Inferior parietal cortex (tissue), 1 donor: ENCODE measurements around the gene STRA8.

ENCODE experiments used
- DNase-seq: peaks from one replicate; pipeline ENCODE4 v3.0.0-alpha.2; 2016; ENCODE audit errors: extremely low spot score

STRA8 gene

DNA sequence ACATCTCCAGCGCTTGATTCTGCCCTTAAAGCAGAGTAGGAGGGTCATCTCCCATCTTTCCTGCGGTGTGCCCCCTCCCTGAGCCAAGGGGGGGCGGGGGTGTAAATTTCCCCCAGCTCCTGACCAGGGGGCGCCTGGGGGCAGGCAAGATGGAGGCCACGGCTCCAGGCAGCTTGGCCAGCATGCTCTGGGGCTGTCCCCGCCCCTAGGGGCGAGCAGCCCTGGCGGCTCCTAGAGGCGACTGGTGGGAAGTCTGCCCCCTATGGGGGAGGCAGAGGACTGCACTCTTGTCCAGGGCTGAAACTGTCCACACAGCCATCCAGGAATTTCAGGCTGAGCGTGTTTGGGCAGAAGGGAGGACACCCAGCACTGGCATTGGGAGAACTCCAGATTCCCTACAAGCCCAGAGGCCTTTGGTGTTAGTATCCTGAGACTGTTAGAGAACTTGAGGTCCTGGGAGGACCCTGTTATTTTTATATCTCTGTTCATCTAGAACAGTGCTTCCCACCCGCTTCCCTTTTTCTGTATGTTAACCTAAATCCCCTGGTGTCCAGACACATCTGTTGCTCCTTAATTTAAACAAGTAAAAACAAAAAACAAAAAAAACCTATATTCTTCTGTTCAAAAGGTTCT, 4.6 kb downstream of the STRA8 start:
- no peak for DNase-seq

DNA sequence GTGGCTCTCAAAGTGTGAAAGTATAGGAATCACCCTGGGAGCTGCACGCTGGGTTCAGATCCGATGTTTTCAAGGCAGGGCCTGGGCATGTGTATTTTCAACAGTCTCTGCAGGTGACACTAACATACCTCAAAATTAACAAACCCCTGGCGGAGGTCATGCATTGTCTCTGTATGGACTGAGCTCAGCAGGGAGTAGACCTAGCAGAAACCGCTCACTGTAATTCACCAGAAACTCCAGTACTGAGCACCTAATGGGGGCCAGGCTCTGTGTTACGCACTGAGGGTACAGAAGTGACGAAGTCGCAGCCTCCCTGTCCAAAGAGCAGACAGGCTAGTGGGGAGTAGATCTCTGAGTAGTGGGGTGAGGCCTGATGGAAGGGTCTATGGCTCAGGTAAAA, 5.6 kb downstream of the STRA8 start:
- no peak for DNase-seq

DNA sequence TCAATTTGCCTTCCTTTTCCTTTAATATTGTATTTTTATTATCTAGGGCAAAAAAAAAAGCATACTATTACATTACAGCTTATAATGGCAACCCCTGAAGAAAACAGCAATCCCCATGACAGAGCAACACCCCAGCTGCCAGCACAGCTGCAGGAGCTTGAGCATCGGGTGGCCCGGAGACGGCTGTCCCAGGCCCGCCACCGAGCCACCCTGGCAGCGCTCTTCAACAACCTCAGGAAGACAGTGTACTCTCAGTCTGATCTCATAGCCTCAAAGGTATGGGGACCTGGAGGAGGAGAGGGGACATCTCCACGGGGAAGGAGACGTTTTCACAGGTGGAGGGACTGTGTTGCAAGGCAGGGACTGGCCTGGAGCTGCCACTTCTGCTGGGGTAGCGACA, 6.8 kb downstream of the STRA8 start:
- DNase-seq = no peak

DNA sequence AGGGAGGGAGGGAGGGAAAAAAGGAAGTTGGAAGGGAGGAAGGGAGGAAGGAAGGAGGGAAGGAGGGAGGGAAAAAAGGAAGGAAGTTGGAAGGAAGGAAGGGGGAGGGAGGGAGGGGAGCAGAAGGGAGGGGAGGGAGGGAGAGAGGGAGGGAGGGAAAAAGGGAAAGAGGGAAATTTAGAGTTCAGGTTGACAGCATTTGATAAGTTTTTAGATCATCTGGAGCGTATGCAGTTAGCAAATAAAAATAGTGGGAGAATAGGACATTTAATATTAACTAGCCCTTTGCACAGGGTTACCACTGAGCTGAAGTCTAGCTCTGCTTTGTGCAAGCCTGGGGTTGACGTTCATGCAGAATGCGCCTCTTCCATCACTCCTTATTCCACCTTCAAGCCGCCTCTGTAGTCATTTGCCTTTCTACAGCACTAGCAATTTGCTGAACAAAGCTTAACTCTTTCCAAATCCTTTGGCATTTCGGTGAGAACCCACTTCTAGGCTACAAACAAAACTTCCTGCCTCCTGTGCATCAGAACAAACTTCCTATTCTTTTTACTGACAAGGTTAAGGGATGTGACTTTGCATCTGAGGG, 8.6 kb downstream of the STRA8 start:
- no peak for DNase-seq

DNA sequence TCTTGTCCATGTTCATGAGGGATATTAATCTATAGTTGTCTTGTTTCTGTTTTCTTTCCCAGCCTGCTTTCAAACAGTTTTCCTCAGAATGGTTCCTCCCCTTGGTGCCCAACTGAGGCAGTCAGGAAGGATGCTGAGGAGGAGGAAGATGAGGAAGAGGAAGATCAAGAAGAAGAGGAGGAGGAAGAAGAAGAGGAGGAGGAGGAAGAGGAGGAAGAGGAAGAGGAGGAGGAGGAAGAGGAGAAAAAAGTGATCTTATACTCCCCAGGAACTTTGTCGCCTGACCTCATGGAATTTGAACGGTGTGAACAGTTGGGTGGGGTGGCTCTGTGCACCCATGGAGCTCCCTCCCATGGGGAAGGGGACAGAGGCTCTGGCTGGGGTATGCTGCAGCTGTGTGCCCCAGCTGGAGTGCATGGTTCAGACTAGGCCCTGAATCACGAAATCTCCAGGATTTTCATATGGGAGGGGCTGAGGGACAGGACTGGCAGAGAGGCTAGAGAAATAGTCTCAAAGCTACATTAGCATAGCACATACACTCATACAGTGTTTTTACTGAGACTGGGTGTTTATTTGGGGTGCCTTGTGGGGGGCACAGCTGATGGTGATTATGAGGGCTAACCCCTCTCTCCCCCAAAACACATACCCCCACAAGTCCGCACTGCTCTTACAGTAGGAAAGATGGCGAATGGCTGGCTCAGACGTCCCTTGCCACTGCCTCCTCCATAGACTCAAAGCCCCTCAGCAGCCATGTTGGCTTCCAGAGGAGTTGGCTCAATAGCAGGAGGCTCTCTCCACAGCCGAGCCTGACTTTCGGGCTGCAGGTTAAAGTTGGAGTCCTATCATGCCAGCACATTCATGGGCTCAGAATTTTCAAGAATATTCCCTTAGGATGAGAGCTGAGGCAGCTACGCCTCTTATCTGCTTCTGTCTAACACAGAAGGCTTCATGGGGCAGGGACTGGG, 11.9 kb downstream of the STRA8 start:
- DNase-seq = no peak

DNA sequence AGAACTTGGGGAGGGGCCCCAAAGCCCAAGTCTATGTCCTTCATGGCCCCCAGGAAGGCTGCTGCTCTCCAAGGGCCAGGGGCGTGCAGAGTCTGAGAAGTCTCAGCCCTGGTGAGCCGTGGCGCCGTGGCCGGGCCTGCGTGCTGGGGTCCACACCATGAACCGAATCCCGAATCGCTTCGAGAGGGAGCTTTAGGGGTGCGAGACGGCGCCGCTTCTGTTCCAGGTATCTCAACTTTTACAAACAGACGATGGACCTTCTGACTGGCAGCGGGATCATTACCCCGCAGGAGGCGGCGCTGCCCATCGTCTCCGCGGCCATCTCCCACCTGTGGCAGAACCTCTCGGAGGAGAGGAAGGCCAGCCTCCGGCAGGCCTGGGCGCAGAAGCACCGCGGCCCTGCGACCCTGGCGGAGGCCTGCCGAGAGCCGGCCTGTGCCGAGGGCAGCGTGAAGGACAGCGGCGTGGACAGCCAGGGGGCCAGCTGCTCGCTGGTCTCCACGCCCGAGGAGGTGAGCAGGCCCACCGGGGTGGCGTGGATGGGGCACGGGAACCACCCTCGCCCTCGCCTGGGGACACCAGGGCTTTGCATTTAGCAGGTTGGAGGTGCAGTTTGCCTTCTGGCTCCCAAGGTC, 12.7 kb downstream of the STRA8 start:
- no peak for DNase-seq

DNA sequence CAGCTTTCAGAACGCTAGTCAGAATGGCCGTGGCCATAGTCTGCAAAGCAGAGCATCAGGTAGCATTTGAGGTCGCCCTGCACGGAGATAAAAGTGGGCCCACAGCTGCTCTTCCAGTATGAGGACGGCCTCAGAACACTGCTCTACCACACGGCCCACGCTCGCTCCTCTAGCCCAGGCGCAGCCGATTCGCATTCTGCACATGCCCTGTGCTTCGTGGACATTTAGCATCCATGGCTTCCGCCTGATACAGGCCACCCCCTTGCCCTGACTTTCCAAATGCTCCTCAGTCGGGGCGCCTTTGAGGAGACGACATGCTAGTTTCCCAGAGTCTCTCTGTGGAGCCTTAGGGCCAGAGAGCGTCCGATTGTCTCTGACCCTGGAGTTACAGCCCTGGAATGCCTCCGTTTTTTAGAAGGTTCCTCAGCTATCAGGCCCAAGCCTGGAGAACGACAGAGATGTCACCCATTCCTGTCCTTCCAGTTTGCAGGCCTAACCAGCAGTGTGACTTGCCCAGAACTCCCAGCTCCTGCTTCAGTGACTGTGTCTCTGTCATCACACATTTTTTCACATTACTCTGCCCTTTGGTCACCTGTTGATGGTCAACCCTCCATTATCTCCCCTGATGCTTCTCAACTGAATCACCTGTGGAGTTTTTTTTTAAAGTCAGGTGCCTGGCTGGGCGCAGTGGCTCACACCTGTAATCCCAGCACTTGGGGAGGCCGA, 14.3 kb downstream of the STRA8 start:
- DNase-seq = no peak

DNA sequence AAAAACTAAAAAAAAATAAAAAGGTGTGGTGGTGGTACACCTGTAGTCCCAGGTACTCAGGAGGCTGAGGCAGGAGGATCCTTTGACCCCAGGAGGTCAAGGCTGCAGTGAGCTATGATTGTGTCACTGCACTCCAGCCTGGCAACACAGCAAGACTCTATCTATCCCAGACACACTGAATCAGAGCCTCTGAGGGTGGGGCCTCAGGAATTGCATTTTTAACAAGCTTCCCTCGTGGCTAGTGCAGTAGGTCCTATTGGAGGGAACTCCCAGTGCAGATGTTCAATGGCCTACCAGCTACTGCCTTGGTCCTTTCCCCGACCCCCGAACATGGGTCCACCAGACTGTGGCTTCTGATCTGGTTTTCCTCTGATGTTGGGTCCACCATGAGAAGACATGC, 14.9 kb downstream of the STRA8 start:
- no peak for DNase-seq

DNA sequence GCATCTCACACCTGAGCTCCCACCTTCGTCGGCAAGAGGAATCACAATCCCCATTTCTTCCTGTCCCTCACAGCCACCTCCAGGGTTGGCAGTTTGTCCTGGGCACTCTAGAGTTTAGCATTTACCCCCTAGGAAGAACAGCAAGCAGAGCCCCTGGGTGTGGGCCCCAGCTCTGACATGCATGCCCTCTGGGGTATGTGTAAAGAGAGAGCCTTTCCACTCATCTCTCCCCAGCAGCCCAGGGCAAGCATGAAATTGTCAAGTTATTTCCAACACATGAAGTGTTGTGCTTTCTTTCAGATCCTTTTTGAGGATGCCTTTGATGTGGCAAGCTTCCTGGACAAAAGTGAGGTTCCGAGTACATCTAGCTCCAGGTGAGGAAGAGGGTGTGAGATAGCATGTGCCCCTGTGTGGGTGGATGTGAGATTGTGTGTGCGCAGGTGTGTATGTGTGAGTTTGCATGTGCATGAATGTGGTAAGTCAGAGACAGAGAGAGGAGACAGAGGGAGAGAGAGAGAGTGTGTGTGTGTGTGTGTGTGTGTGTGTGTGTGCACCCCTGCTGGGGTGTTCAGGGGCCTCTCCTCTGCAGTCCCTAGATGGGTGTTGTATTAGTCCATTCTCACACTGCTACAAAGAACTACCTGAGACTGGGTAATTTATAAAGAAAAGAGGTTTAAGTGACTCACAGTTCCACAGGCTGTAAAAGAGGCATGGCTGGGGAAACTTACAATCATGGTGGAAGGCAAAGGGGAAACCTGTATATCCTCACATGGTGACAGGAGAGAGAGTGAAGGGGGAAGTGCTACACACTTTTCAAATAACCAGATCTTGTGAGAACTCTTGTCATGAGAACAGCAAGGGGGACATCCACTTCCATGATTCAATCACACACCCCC, 18.1 kb downstream of the STRA8 start:
- DNase-seq = no peak

DNA sequence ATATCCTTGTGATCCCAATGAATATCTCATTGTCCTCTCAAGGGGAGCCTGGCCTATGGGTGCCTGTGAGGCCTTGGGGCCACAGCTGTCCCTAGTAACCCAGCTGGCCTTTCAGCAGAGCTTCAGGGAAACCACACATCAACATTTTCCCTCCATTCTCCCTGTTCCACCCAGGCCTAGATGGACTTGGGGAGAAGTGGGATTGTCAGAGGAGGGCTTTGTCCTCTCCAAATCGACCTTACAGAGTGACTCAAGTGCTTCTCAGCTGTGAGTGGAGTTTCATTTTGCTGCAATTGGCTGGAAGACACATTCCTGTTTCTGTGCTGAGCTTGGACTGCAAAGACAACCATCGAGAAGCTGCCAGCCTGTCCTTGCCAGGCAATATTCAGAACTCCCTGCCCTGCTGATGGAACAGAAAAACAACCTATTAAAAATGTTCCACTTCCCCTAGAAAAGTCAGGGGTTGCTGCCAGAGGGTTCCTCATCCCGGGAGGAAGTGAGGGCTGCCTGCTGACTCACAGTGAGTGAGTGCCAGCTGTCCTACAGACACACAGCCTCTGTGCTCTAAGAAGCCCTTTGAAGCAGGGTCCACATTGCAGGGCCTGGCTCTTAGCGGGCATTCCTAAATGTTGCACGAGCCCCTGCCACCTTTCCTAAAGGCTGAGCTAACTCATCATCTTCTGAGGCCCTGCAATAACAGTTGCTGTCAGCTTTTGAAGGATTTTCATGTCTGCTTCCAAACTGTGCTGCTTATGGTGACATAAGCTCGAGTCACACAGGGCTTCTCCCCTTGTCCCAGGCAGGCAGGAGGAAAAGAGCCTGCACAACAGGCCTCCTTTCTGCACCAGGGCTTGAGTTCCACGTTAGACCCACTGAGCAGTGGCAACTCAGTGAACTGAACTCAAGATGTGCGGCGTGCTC, 20.5 kb downstream of the STRA8 start:
- DNase-seq = peak; percentile 75

DNA sequence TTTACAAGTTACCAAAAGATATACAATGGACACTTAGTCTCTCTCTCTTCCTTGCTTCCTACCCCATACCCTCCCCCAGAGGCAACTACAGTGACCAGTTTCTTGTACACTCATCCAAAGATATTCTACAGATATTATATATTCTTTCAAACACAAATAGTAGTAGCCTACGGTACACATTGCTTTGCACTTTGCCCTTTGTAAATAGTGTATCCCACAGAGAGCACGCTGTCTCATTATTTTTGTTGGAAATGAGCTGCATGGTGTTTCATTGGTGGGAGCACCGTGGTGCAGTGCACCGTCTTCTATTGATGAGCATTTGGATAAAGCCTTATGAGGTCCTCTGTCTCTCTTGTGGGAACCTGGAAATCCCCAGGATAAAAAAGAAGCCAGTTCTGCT, 24.2 kb downstream of the STRA8 start:
- no peak for DNase-seq

DNA sequence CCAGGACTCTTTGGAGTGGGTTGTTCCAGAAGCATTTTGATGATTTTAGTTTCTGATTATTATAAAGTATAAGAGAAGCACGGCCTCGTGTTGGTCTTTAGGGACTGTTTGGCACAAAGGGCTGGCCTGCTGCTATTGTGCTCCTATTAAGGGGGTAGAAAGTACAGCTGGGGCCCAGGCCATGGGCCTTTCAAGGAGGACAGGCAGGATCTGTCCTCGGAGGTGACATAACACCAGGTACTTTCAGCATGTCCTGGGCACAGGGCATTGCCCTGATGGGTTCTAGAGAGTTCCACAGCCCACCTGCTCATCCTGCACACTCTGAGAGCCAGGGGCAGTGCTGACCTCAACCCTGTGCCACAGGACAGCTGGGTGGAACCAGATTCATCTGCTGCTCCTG, 24.9 kb downstream of the STRA8 start:
- DNase-seq = no peak

DNA sequence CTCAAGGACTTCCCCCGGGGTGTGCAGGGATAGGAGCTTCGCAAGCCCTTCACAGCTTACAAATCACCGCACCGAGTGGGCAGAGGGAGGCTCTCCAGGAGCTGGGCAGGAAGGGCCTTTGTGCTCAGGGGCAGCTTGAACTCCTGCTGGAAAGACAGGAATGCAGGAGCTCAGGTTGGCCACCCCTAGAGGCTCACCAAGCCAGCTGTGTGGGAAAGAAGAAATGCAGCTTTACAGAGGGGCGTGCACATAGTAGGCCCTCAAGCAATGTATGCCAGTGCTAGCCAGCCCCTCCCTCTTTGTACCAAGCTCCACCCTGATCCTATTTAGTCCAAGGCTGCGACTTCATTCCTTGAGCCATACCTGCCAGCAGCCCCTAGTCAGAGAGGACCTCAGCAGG, 26.1 kb downstream of the STRA8 start:
- no peak for DNase-seq

DNA sequence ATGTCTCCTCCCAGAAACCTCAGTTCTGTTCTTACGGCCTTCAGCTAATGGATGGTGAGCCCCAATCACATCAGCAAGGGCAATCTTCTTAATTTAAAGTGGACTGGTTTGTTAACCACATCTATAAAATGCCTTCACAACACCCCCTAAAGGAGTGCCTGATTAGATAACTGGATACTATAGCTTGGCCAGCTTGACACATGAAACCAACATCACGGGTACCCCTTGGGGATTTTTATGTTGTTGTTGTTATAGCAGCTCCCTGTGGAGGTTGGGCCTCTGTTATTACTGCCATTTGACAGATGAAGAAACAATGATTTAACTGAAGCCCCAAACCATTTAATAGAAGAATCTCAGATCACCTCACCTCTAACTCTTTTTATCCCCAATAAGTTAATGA, 26.8 kb downstream of the STRA8 start:
- no peak for DNase-seq

DNA sequence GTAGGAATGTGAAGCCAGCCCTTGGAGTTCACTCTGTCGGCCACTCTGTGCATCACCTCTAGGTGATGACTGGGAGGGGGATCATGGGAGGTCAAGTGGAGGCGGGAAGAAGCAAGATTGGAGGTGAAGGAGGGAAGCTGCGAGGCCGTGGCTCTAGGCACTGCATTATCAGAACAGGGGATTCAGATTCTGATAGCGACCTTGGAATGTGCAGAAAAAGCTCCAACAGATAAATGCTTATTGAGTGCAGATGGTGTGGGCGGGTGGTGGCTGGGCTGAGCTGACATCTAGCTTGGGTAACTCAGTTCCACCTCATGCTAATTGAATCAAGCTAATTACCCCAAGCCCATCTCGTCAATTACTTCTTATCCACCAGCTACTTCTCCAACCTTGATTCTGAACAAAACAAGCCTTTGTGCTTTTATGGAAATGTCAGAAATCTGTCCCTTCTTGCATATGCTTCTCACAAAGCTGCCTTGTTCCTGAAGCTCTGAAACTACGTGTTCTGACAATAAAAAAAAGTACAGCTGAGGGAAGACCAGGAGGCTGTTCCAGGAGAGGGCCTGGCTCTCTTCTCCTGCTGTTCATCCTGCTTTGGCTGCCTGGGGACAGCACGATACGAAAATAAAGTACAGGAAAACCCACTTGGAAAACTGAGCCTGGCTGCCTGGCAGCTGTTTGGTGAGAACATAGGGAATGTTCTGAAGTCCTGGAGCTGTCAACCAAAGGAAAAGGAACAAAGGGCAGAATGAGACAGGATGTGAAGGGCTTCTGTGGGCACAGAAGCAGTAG, 27.5 kb downstream of the STRA8 start:
- peak; percentile 64 for DNase-seq

DNA sequence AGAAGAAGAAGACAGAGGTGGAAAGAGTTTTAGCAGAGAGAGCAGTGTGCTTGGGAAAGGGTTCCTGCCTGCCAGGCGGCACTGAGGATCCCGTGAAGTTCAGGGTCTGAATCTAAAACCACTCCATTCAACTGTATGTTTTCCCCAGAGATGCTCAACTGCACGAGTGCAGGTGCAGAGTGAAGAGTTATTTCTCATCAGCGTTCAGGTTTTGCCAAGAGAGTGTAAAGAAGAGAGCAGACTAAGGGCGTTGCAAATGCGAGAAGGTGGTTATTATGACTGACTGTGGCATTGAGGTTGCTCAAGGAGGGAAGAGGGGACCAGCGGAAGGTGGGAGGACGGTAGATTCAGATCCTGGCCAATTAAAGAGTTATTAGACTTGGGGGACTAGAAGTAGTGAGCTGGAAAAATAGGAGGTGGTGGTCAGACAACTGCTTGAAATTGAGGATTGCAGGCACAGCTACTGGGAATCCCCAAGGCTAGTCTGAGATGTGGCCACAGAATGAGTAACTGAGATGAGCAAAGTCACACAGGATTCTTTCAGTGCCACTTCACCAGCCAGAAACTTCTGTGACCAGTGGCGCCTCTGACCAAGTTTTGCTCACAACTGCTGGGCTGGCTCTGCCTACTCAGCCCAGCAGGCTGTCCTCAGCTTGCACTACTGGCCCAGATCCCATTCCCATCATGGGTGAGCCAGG, 29.1 kb downstream of the STRA8 start:
- no peak for DNase-seq

DNA sequence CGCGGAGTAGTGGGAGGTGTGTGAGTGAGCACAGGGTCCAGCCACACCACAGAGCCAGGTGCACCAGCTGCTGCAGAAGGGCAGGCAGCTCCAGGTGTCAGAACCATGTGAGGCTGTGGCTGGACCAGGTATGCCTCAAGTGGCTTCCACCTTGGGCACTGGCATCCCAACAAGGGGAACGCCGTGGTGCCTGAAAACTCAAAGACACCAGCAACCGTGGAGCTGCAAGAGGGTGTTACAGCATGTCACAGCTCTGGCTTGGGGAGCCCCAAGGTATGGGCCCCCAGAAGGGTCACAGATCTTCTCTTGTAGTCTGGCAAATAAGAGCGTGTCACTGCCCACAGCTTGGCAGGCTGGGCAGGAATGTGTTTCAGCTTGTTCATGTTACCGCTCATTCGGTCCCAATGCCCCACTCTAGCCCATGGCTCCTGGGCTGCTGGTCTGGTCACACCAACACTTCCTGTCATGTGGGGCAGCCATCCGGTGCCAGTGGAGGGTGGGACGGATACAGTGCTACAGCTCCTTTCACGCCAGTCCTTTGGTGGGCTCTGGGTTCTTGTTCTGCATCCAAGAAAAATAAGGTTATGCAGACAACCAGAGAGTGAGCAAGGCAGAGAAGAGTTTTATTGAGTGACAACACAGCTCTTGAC, 29.8 kb downstream of the STRA8 start:
- DNase-seq = no peak

DNA sequence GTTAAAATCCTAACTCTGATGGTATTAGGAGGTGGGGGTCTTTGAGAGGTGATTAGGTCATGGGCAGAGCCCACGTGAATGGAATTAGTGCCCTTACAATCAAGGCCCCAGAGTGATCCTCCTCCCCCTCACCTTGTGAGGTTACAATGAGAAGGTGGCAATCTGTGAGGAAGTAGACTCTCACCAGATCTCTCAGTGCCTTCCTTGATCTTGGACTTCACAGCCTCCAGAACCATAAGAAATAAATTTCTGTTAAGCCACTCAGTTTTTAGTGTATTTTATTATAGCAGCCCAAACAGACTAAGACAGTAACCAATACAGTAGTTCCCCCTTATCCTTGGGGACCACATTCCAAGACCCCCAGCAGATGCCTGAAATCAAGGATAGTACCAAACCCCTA, 32.0 kb downstream of the STRA8 start:
- no peak for DNase-seq
